Measurements from ENCODE around the gene DRGX.

GRCh38 chr10:49349390-49349789, 46.5 kb downstream of the DRGX start:
- no peak for TF ChIP-seq POLR2A (IDR thresholded peaks at IDR 0.05; ENCODE audit: low read length)
- no peak for TF ChIP-seq GATA1 (IDR thresholded peaks at IDR 0.05; ENCODE audit: low read depth, low read length)
